H7 (cell line): ENCODE results near the gene SHMT1. TPM values are rescaled to one million over a fixed set of nuclear protein-coding genes. Genes with fewer than 3 reads are reported as not detected.
"Not testable (repeated sequence)": the region's sequence is repeated elsewhere in the genome, so short reads cannot be mapped to it uniquely, and the experiment has no call there.

ENCODE experiments used
- DNase-seq: peaks from one replicate; pipeline ENCODE4 v3.0.0; 2012
- H3K27me3 ChIP-seq: 2 replicates; pipeline ENCODE4 v1.6.0; 2011; ENCODE audit warnings: mild to moderate bottlenecking, low read length; ENCODE audit not compliant: control insufficient read depth, insufficient read depth
- H3K36me3 ChIP-seq: replicated peaks from 2 replicates; pipeline ENCODE4 v1.5.1; 2011; ENCODE audit warnings: low read length; ENCODE audit not compliant: control insufficient read depth, insufficient read depth
- H3K4me3 ChIP-seq: 2 replicates; pipeline ENCODE4 v1.5.1; 2011; ENCODE audit warnings: low read depth, mild to moderate bottlenecking, control low read depth, low read length, moderate library complexity; ENCODE audit not compliant: insufficient read depth
- total RNA-seq: library from RNA; depleted of rRNA; stranded (reverse); fragments of >200 nt; shearing (Covaris generic); gene quantifications from 2 replicates; pipeline ENCODE4 v1.2.3, GENCODE V29; 2014; rRNA removed

SHMT1 gene
- total RNA-seq, 1 experiment from 2014 or later = 85.7 TPM

- no peak for DNase-seq
- H3K27me3 ChIP-seq = no peaks in the 10 kb centered on the region
- H3K36me3 ChIP-seq = peaks cover 22% of the 10 kb centered on the region
- H3K4me3 ChIP-seq = no peak overlapping the region
Measured at GRCh38 chr17:18309202-18309601, 54.1 kb downstream of the SHMT1 start.

GRCh38 chr17:18303206-18303605 is 60.1 kb downstream of the SHMT1 start:
- peaks cover 51% of the 10 kb centered on the region for H3K36me3 ChIP-seq
- not testable (repeated sequence) for H3K27me3 ChIP-seq, DNase-seq, H3K4me3 ChIP-seq

GRCh38 chr17:18300725-18301480 is 62.4 kb downstream of the SHMT1 start:
- no peak for DNase-seq

GRCh38 chr17:18298061-18298460 is 65.3 kb downstream of the SHMT1 start:
- peaks cover 38% of the 10 kb centered on the region for H3K36me3 ChIP-seq
- H3K4me3 ChIP-seq, H3K27me3 ChIP-seq, DNase-seq: not testable (repeated sequence)

More at GRCh38 chr17:18300725-18301480, 62.4 kb downstream of the SHMT1 start:
- peaks cover 45% of the 10 kb centered on the region for H3K36me3 ChIP-seq
- H3K27me3 ChIP-seq = no peaks in the 10 kb centered on the region
- no peak overlapping the region for H3K4me3 ChIP-seq

- Histone ChIP-seq H3K36me3 (peaks cover 40% of the 10 kb centered on the region), H3K4me3 (no peak overlapping the region), H3K27me3 (no peaks in the 10 kb centered on the region)
- no peak for DNase-seq
Measured at GRCh38 chr17:18291718-18292540, 71.4 kb downstream of the SHMT1 start.

- H3K36me3 ChIP-seq = peaks cover 38% of the 10 kb centered on the region
Measured at GRCh38 chr17:18285296-18285695, 78.1 kb downstream of the SHMT1 start.

GRCh38 chr17:18281788-18282187 is 81.6 kb downstream of the SHMT1 start:
- DNase-seq = no peak
- peaks cover 43% of the 10 kb centered on the region for H3K36me3 ChIP-seq
- no peak overlapping the region for H3K4me3 ChIP-seq
- no peaks in the 10 kb centered on the region for H3K27me3 ChIP-seq

More at GRCh38 chr17:18285296-18285695, 78.1 kb downstream of the SHMT1 start:
- Histone ChIP-seq H3K27me3 (no peaks in the 10 kb centered on the region), H3K4me3 (no peak overlapping the region)
- DNase-seq = no peak

GRCh38 chr17:18280766-18281371 is 82.5 kb downstream of the SHMT1 start:
- DNase-seq = no peak
- Histone ChIP-seq H3K27me3 (no peaks in the 10 kb centered on the region), H3K4me3 (no peak overlapping the region), H3K36me3 (peaks cover 51% of the 10 kb centered on the region)

- Histone ChIP-seq H3K4me3 (no peak overlapping the region), H3K36me3 (peaks cover 46% of the 10 kb centered on the region), H3K27me3 (no peaks in the 10 kb centered on the region)
- DNase-seq = no peak
Measured at GRCh38 chr17:18280249-18280648, 83.1 kb downstream of the SHMT1 start.

- H3K27me3 ChIP-seq = no peaks in the 10 kb centered on the region
- DNase-seq = no peak
- peaks cover 48% of the 10 kb centered on the region for H3K36me3 ChIP-seq
Measured at GRCh38 chr17:18278867-18279266, 84.5 kb downstream of the SHMT1 start.

More at GRCh38 chr17:18278867-18279266, 84.5 kb downstream of the SHMT1 start:
- H3K4me3 ChIP-seq = no peak overlapping the region

Other genes with a start within 250 kb of the SHMT1 start
- 101 and 103 TPM in 2 replicates for gene ALKBH5, start 179.7 kb downstream of the SHMT1 start, total RNA-seq
- 81.6 and 85.1 TPM in 2 replicates for gene LLGL1, start 137.9 kb downstream of the SHMT1 start, total RNA-seq
- 199 and 225 TPM in 2 replicates for gene FLII, start 104.8 kb downstream of the SHMT1 start, total RNA-seq
- 16.2 and 17.3 TPM in 2 replicates for gene MIEF2, start 102.9 kb downstream of the SHMT1 start, total RNA-seq
- 36.7 and 48.0 TPM in 2 replicates for gene TOP3A, start 48.6 kb downstream of the SHMT1 start, total RNA-seq
- gene SMCR8, start 48.3 kb downstream of the SHMT1 start, total RNA-seq = 13.1 and 14.4 TPM in 2 replicates
- gene EVPLL, start 14.2 kb upstream of the SHMT1 start, total RNA-seq = not detected in 2 replicates
- gene LGALS9C, start 113.2 kb upstream of the SHMT1 start, total RNA-seq = not detected in 2 replicates